ENCODE data around the gene FAM53B. TPM values are rescaled to one million over a fixed set of nuclear protein-coding genes. Genes with fewer than 3 reads are reported as not detected.
A peak's percentile ranks its signal among the peaks of the same experiment; 100 is the strongest.

FAM53B gene
- total RNA-seq, 1 donor: 12.7 TPM

DNA sequence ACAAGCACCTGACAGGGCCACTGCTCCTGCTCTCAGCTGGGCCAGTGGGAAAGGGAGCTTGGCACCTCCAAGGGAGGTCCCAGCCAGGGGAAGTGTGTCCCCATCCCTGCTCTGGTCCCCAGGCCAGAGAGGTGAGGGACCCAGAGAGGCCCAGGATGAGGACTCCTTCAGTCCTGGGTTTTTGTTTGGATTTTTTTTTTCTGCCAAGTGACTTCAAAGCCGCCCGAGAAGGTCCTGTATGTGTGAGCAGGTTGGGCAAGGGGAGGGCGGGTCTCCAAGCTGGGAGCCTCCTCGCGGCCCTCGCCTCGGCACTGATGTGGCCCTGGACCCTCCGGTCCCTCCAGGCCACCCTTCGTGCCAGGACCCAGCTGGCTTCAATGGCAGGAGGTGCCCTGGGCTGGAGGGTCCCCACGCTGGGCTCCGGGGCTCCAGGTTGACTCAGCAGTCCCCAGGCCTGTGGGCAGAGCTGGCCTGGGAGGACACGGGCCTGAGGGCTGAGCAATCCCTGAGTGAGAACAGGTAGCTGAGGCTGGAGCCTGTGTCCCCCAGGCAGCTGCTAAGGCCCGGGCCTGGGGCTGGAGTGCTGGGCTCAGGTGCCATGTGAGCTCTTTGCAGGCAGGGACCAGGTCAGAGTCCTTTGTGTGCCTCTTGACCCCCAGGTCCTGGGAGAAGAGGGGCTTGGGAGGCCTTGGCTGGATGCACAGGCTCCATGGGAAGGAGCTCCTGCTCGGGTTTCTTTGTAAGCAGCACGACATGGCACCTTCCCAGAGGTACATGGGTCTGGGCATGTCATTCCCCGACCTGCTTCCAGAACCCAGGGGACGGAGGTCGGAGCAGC, 140.6 kb downstream of the FAM53B start:
- Histone ChIP-seq H3K4me1 (ENCODE audit: insufficient read depth, low read length) (no peaks in the 10 kb centered on the region), H3K9me3 (ENCODE audit: low read depth, low read length) (no peaks in the 10 kb centered on the region), H3K79me2 (ENCODE audit: insufficient read depth, low read length) (no peaks in the 10 kb centered on the region), H4K20me1 (ENCODE audit: insufficient read depth, low read length) (peaks cover 7% of the 10 kb centered on the region), H3K4me2 (ENCODE audit: insufficient read depth, low read length) (no peak overlapping the region), H3K27me3 (ENCODE audit: insufficient read depth, low read length) (no peaks in the 10 kb centered on the region), H3K36me3 (ENCODE audit: insufficient read depth, low read length) (no peaks in the 10 kb centered on the region), H2AFZ (ENCODE audit: low read length) (no peak overlapping the region), H3K27ac (ENCODE audit: low read depth, low read length) (no peak overlapping the region), H3K4me3 (ENCODE audit: insufficient read depth, low read length) (no peak overlapping the region)
- DNase-seq (ENCODE audit: insufficient read length, low spot score, missing footprints): peak; percentile 88
- TF ChIP-seq, protein P1, sequence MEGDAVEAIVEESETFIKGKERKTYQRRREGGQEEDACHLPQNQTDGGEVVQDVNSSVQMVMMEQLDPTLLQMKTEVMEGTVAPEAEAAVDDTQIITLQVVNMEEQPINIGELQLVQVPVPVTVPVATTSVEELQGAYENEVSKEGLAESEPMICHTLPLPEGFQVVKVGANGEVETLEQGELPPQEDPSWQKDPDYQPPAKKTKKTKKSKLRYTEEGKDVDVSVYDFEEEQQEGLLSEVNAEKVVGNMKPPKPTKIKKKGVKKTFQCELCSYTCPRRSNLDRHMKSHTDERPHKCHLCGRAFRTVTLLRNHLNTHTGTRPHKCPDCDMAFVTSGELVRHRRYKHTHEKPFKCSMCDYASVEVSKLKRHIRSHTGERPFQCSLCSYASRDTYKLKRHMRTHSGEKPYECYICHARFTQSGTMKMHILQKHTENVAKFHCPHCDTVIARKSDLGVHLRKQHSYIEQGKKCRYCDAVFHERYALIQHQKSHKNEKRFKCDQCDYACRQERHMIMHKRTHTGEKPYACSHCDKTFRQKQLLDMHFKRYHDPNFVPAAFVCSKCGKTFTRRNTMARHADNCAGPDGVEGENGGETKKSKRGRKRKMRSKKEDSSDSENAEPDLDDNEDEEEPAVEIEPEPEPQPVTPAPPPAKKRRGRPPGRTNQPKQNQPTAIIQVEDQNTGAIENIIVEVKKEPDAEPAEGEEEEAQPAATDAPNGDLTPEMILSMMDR (IDR thresholded peaks at IDR 0.05; ENCODE audit: extremely low read depth, low read depth, low read length): no peak

DNA sequence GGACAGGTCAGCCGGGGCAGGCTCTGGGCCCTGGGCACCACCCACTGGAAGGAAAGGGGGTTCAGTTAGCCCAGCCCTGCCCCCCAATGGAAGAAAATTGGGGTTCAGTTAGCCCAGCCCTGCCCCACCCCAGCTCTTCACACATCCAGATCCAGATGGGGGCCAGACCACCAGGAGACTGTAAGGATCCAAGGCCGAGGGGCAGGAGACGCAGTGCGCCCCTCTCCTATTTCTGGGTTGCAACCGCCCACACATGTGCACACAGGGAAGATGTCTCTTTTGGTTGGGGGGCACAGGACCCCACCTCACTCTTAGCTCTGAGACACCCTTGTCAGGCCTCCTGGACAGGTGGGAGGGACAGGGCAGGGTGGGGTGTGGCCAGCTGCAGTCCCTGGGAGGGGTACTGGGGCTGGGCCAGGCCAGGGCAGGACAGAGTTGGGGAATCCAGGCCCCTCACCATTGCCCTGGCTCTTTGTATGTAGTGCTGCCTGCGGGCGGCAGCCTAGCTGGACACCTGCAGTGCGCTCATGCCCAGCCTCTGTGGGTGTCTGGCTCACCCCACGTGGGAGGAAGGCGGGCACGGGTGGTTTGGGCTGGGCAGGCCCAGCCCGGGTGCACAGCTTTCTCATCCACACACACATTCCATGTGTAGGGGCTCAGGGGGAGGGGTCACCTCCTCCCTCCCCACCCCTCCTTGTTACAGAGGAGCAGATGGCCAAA, 141.4 kb downstream of the FAM53B start:
- TF ChIP-seq, protein P1 (IDR thresholded peaks at IDR 0.05; ENCODE audit: extremely low read depth, low read depth, low read length): no peak
- Histone ChIP-seq H3K27ac (ENCODE audit: low read depth, low read length) (no peak overlapping the region), H4K20me1 (ENCODE audit: insufficient read depth, low read length) (peaks cover 7% of the 10 kb centered on the region), H3K9me3 (ENCODE audit: low read depth, low read length) (no peaks in the 10 kb centered on the region), H3K27me3 (ENCODE audit: insufficient read depth, low read length) (no peaks in the 10 kb centered on the region), H3K36me3 (ENCODE audit: insufficient read depth, low read length) (no peaks in the 10 kb centered on the region), H3K4me1 (ENCODE audit: insufficient read depth, low read length) (no peaks in the 10 kb centered on the region), H2AFZ (ENCODE audit: low read length) (no peak overlapping the region), H3K79me2 (ENCODE audit: insufficient read depth, low read length) (no peaks in the 10 kb centered on the region), H3K4me3 (ENCODE audit: insufficient read depth, low read length) (no peak overlapping the region), H3K4me2 (ENCODE audit: insufficient read depth, low read length) (no peak overlapping the region)
- peak; percentile 67 for DNase-seq (ENCODE audit: insufficient read length, low spot score, missing footprints)

DNA sequence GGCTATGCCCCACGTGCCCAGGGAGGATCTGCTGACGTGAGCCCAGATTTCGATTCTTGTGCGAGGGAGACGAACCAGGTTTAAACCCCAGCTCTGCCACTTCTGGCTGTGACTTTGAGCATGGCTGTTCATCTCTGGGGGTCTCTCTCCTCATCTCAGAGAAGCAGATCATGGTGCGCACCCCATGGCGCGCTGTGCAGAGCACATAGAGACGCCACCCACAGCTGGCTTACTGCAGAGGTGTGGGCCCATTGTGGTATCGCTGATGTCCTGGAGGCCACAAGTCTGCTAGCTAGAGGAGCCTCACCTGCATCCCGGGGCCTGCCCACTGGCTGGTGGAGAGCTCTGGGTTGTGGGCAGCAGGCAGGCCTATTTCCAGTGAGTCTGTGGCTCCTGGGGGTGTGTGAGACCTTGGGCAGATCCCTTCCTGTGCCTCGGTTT, 142.0 kb downstream of the FAM53B start:
- Histone ChIP-seq H3K4me1 (ENCODE audit: insufficient read depth, low read length) (no peaks in the 10 kb centered on the region), H3K79me2 (ENCODE audit: insufficient read depth, low read length) (no peaks in the 10 kb centered on the region), H3K27ac (ENCODE audit: low read depth, low read length) (no peak overlapping the region), H3K27me3 (ENCODE audit: insufficient read depth, low read length) (no peaks in the 10 kb centered on the region), H3K36me3 (ENCODE audit: insufficient read depth, low read length) (no peaks in the 10 kb centered on the region), H2AFZ (ENCODE audit: low read length) (no peak overlapping the region), H3K4me2 (ENCODE audit: insufficient read depth, low read length) (no peak overlapping the region), H3K4me3 (ENCODE audit: insufficient read depth, low read length) (no peak overlapping the region), H4K20me1 (ENCODE audit: insufficient read depth, low read length) (peaks cover 7% of the 10 kb centered on the region), H3K9me3 (ENCODE audit: low read depth, low read length) (no peaks in the 10 kb centered on the region)
- peak; percentile 71 for DNase-seq (ENCODE audit: insufficient read length, low spot score, missing footprints)
- TF ChIP-seq, protein P1 (IDR thresholded peaks at IDR 0.05; ENCODE audit: extremely low read depth, low read depth, low read length): no peak
